H1 (cell line): ENCODE measurements around the gene FRMD3. TPM values are rescaled to one million over a fixed set of nuclear protein-coding genes. Genes with fewer than 3 reads are reported as not detected.

Source experiments
- CTCF ChIA-PET: fragments of 300-600 bp; sonication (Branson Sonifier 250); formaldehyde crosslinking; loops from one replicate; lab custom pipeline; 2021; ENCODE audit not compliant: partially characterized antibody; lab: Charles Lee
- POLR2A ChIA-PET: fragments of 300-600 bp; sonication (Branson Sonifier 250); formaldehyde crosslinking; loops from one replicate; lab custom pipeline; 2021; ENCODE audit warnings: inconsistent platforms; ENCODE audit not compliant: partially characterized antibody; lab: Charles Lee
- DNase-seq, 2 experiments: peaks; one replicate each; pipeline versions ENCODE4 v3.0.0 to v3.0.0-alpha.2; 2010 to 2022; ENCODE audit warnings: low spot score in 2 of 2, low read depth in 1 of 2, mixed read lengths in 1 of 2
- FAIRE-seq: peaks from 2 replicates; lab custom pipeline; 2011; peaks lifted over from hg19 to GRCh38; lab: Jason Lieb, UNC
- H2AFZ ChIP-seq: 2 replicates; pipeline ENCODE4 v1.8.1; 2012; ENCODE audit warnings: low read length, inconsistent platforms
- H2AK5ac ChIP-seq: 2 replicates; pipeline ENCODE4 v1.6.1; 2013; ENCODE audit warnings: low read depth, low read length
- H2BK120ac ChIP-seq: replicated peaks from 2 replicates; pipeline ENCODE3; 2013; ENCODE audit warnings: low read depth, low read length, inconsistent platforms
- H2BK12ac ChIP-seq: 2 replicates; pipeline ENCODE4 v1.6.1; 2013; ENCODE audit warnings: low read depth, low read length
- H2BK15ac ChIP-seq: 2 replicates; pipeline ENCODE4 v1.6.1; 2013; ENCODE audit warnings: low read length
- H2BK20ac ChIP-seq: 2 replicates; pipeline ENCODE4 v1.6.1; 2013; ENCODE audit warnings: low read length
- H2BK5ac ChIP-seq: 2 replicates; pipeline ENCODE4 v1.6.1; 2013; ENCODE audit warnings: low read depth, low read length
- H3K14ac ChIP-seq: 2 replicates; pipeline ENCODE4 v1.6.1; 2013; ENCODE audit warnings: inconsistent platforms; ENCODE audit not compliant: insufficient read length
- H3K18ac ChIP-seq: 2 replicates; pipeline ENCODE4 v1.6.1; 2013; ENCODE audit warnings: low read length; ENCODE audit errors: extremely low read depth
- H3K23ac ChIP-seq: 2 replicates; pipeline ENCODE4 v1.6.1; 2013; ENCODE audit warnings: inconsistent platforms; ENCODE audit not compliant: insufficient read length
- H3K23me2 ChIP-seq: 2 replicates; pipeline ENCODE4 v1.6.1; 2013; ENCODE audit warnings: low read depth, low read length
- H3K27ac ChIP-seq: 2 replicates; pipeline ENCODE4 v1.6.1; 2011; ENCODE audit warnings: low read depth, low read length, inconsistent platforms
- H3K27me3 ChIP-seq, 4 experiments: replicated peaks in 1 of 4; 1 replicate in 1 of 4; 2 replicates in 3 of 4; pipeline versions ENCODE4 v1.6.1 to v1.8.1; 2011 to 2013; ENCODE audit warnings: low read length in 3 of 4, mild to moderate bottlenecking in 3 of 4, inconsistent platforms in 2 of 4, mixed read lengths in 2 of 4, moderate library complexity in 1 of 4; ENCODE audit not compliant: control insufficient read depth in 3 of 4, insufficient read depth in 3 of 4; ENCODE audit errors: extremely low read depth in 1 of 4
- H3K36me3 ChIP-seq, 4 experiments: 2 replicates each; pipeline versions ENCODE4 v1.6.1 to v1.8.1; 2011 to 2013; ENCODE audit warnings: mild to moderate bottlenecking in 4 of 4, low read length in 3 of 4, moderate library complexity in 2 of 4, control low read depth in 1 of 4, inconsistent platforms in 1 of 4; ENCODE audit not compliant: insufficient read depth in 4 of 4, control insufficient read depth in 2 of 4
- H3K4ac ChIP-seq: replicated peaks from 2 replicates; pipeline ENCODE3; 2013; ENCODE audit warnings: low read length, low read depth, mixed read lengths, inconsistent platforms; ENCODE audit not compliant: insufficient read length
- H3K4me1 ChIP-seq, 4 experiments: replicated peaks in 1 of 4; 1 replicate in 1 of 4; 2 replicates in 3 of 4; pipeline versions ENCODE4 v1.6.1 to v1.8.1; 2011 to 2013; ENCODE audit warnings: low read length in 3 of 4, inconsistent platforms in 2 of 4, mixed read lengths in 1 of 4; ENCODE audit not compliant: insufficient read depth in 4 of 4, control insufficient read depth in 3 of 4
- H3K4me2 ChIP-seq, 2 experiments: 2 replicates each; pipeline versions ENCODE4 v1.6.1 to v1.8.1; 2011 to 2013; ENCODE audit warnings: low read depth in 2 of 2, low read length in 2 of 2, control low read depth in 1 of 2, inconsistent platforms in 1 of 2, mild to moderate bottlenecking in 1 of 2; ENCODE audit not compliant: insufficient read depth in 1 of 2
- H3K4me3 ChIP-seq, 4 experiments: fragments of 200-600, 300-600 bp in 1 of 4; sonication (generic), shearing (Covaris generic), sonication (Bioruptor Twin) in 1 of 4; 2 replicates each; pipeline versions ENCODE4 v1.5.1 to v1.8.1; 2011 to 2016; ENCODE audit warnings: low read length in 4 of 4, low read depth in 3 of 4, control low read depth in 2 of 4, inconsistent platforms in 2 of 4, mild to moderate bottlenecking in 2 of 4, mixed read lengths in 1 of 4, moderate library complexity in 1 of 4; ENCODE audit not compliant: insufficient read depth in 2 of 4; ENCODE audit errors: extremely low read depth in 1 of 4
- H3K56ac ChIP-seq: replicated peaks from 2 replicates; pipeline ENCODE3; 2013; ENCODE audit warnings: low read depth, mild to moderate bottlenecking, mixed read lengths, low read length, inconsistent platforms; ENCODE audit not compliant: insufficient read length
- H3K79me1 ChIP-seq: 2 replicates; pipeline ENCODE4 v1.6.1; 2013; ENCODE audit warnings: low read depth, low read length, control low read depth
- H3K79me2 ChIP-seq, 2 experiments: 2 replicates each; pipeline versions ENCODE4 v1.6.1 to v1.8.1; 2012 to 2013; ENCODE audit warnings: low read length in 2 of 2, mild to moderate bottlenecking in 2 of 2, inconsistent platforms in 1 of 2; ENCODE audit not compliant: insufficient read depth in 2 of 2, control insufficient read depth in 1 of 2
- H3K9ac ChIP-seq, 4 experiments: replicated peaks in 1 of 4; 1 replicate in 1 of 4; 2 replicates in 3 of 4; pipeline versions ENCODE4 v1.6.1 to v1.8.1; 2011 to 2013; ENCODE audit warnings: low read depth in 3 of 4, low read length in 3 of 4, control low read depth in 2 of 4, mild to moderate bottlenecking in 2 of 4, moderate library complexity in 2 of 4, inconsistent platforms in 1 of 4; ENCODE audit errors: extremely low read depth in 1 of 4
- H3K9me3 ChIP-seq, 2 experiments: 2 replicates each; pipeline versions ENCODE4 v1.6.1 to v1.8.1; 2012 to 2013; ENCODE audit warnings: mild to moderate bottlenecking in 2 of 2, moderate library complexity in 2 of 2, control low read depth in 1 of 2, inconsistent platforms in 1 of 2, low read depth in 1 of 2, low read length in 1 of 2, mixed read lengths in 1 of 2; ENCODE audit not compliant: insufficient read depth in 2 of 2
- H4K20me1 ChIP-seq, 2 experiments: replicated peaks in 1 of 2; 2 replicates each; pipeline versions ENCODE3 to v1.8.1; 2011 to 2013; ENCODE audit warnings: inconsistent platforms in 2 of 2, low read length in 2 of 2, mild to moderate bottlenecking in 1 of 2; ENCODE audit not compliant: insufficient read depth in 2 of 2, control insufficient read depth in 1 of 2
- H4K5ac ChIP-seq: 2 replicates; pipeline ENCODE4 v1.6.1; 2013; ENCODE audit warnings: low read length, low read depth, mixed read lengths, inconsistent platforms; ENCODE audit not compliant: insufficient read length
- H4K8ac ChIP-seq: 2 replicates; pipeline ENCODE4 v1.8.0; 2013; ENCODE audit warnings: mild to moderate bottlenecking, moderate library complexity, low read length, inconsistent platforms; ENCODE audit not compliant: insufficient read depth; ENCODE audit errors: extremely low read depth
- H4K91ac ChIP-seq: replicated peaks from 2 replicates; pipeline ENCODE3; 2013; ENCODE audit warnings: low read length, mixed read lengths, inconsistent platforms; ENCODE audit not compliant: insufficient read length
- RAD21 ChIP-seq, 2 experiments: IDR thresholded peaks in 1 of 2; conservative IDR thresholded peaks in 1 of 2; 2 replicates each; pipeline ENCODE4 v1.6.1; 2011; ENCODE audit warnings: low read depth in 2 of 2, low read length in 2 of 2, improper control_type of control experiment in 1 of 2, inconsistent platforms in 1 of 2, mild to moderate bottlenecking in 1 of 2, moderate library complexity in 1 of 2
- RBBP5 ChIP-seq: IDR thresholded peaks from 2 replicates; pipeline ENCODE4 v1.7.1; 2012; ENCODE audit warnings: low read depth, mild to moderate bottlenecking, inconsistent platforms, low read length, moderate library complexity, borderline replicate concordance
- SP4 ChIP-seq: IDR thresholded peaks from 2 replicates; pipeline ENCODE4 v1.6.1; 2012; ENCODE audit warnings: low read length, inconsistent platforms
- WGBS, 2 experiments: shearing (Covaris generic) in 1 of 2; methylation state at CpG; one replicate each; pipeline versions ENCODE4 v1.1.6 to v1.1.7; 2013 to 2015; ENCODE audit warnings: low lambda C conversion rate in 2 of 2, mixed read lengths in 2 of 2, inconsistent platforms in 1 of 2, low coverage in 1 of 2, missing lambda C conversion rate in 1 of 2; ENCODE audit not compliant: insufficient replicate concordance in 2 of 2, insufficient coverage in 1 of 2, insufficient read length in 1 of 2; ENCODE audit errors: extremely low coverage in 1 of 2, missing lambda C conversion rate in 1 of 2; 5-methylcytosine and 5-hydroxymethylcytosine counted together
- polyA plus RNA-seq, 7 experiments: library from polyadenylated mRNA; depleted of rRNA in 3 of 7; stranded (reverse) in 5 of 7; unstranded in 2 of 7; fragments of >200 nt in 5 of 7; fragments of 200-250 nt in 2 of 7; gene quantifications; 1 replicate in 5 of 7; 2 replicates in 1 of 7; 4 replicates in 1 of 7; pipeline versions ENCODE4 v1.2.1 to v1.2.3, GENCODE V29; 2011 to 2013; ENCODE audit warnings: missing spikeins in 2 of 7, mixed read lengths in 2 of 7
- total RNA-seq: library from RNA; stranded (reverse); fragmentation: NEBNext Ultra II Directional; extraction: Animal tissue kit (Norgen Biotek cat#: 25700); gene quantifications from 2 replicates; pipeline ENCODE4 v1.2.1, GENCODE V29; 2021

FRMD3 gene
- total and polyA plus RNA-seq, 2 of the 8 experiments (the other 6 are each of a cell fraction or from before 2014, with no cell fraction given): 0.15 to 1.4 TPM

GRCh38 chr9:83419961-83420360, 118.2 kb downstream of the FRMD3 start:
- Histone ChIP-seq H3K27ac (no peak overlapping the region), H2AK5ac (no peak overlapping the region), H2AFZ (no peak overlapping the region), H2BK20ac (no peak overlapping the region), H3K4me1 (0 out of 7 replicates have a peak, but pooled peaks cover 0 to 2% (median 0%) of the 10 kb centered on the region in 4 experiments), H3K79me2 (no peaks in the 10 kb centered on the region), H4K20me1 (no peaks in the 10 kb centered on the region), H3K79me1 (no peaks in the 10 kb centered on the region), H3K27me3 (no peaks in the 10 kb centered on the region), H3K36me3 (no peaks in the 10 kb centered on the region), H2BK12ac (no peak overlapping the region), H3K4me3 (no peak overlapping the region), H4K8ac (no peak overlapping the region), H4K91ac (no peak overlapping the region), H3K23ac (no peak overlapping the region), H3K9ac (no peak overlapping the region), H3K9me3 (no peaks in the 10 kb centered on the region), H3K56ac (no peak overlapping the region), H3K23me2 (peaks cover 3% of the 10 kb centered on the region; the same call in 1 of the 2 replicates), H4K5ac (no peak overlapping the region), H2BK15ac (no peak overlapping the region), H2BK120ac (no peak overlapping the region), H3K4me2 (no peak overlapping the region), H2BK5ac (no peak overlapping the region), H3K14ac (no peak overlapping the region), H3K18ac (no peak overlapping the region), H3K4ac (no peak overlapping the region)
- no peak for DNase-seq
- CTCF ChIA-PET: interaction anchor here (1.3 to 1.5 kb wide), 2 partner anchors 17 to 86 kb away, joined by 3 to 5 read pairs; no protein-coding TSS in a partner anchor
- FAIRE-seq: no peak
- POLR2A ChIA-PET: no interaction called here
- WGBS, 2 experiments: 83% methylated on average over 4 of the region's 4 CpGs; no CpG with 5 or more reads in 1 of the 2 experiments
- TF ChIP-seq SP4: no peak
- no peak for TF ChIP-seq RBBP5
- TF ChIP-seq RAD21 (IDR thresholded peaks at IDR 0.05 in 1 of 2, conservative IDR thresholded peaks at IDR 0.05 in 1 of 2; ENCODE audit: low read depth in 2 of 2, low read length in 2 of 2): no peak
